GM10266 (cell line): ENCODE data around the gene APBA2.

ENCODE experiments used
- DNase-seq: peaks from one replicate; pipeline ENCODE4 v3.0.0; 2012; ENCODE audit errors: extremely low spot score
- TF ChIP-seq, protein P1 (sequence below): IDR thresholded peaks from 2 replicates; pipeline ENCODE4 v1.5.1; 2012; ENCODE audit warnings: mild to moderate bottlenecking, low read depth; ENCODE audit not compliant: control insufficient read depth, insufficient read depth; ENCODE audit errors: missing control alignments

APBA2 gene

DNA sequence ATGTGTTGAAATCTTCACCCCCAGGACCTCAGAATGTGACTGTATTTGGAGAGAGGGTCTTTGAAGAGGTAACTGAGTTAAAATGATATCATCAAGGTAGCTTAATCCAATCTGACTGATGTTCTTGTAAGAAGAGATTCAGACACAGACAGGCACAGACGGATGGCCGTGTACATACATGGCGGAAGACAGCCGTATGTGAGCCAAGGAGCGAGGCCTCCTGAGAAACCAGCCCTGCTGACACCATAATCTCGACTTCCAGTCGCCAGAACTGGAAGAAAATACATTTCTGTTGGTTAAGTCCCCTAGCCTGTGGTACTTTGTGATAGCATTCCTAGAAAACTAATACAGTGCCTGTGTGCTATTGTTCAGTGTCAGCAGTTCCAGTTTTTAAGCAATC is 73.6 kb downstream of the APBA2 start:
- DNase-seq, result no peak
- TF ChIP-seq, protein P1, sequence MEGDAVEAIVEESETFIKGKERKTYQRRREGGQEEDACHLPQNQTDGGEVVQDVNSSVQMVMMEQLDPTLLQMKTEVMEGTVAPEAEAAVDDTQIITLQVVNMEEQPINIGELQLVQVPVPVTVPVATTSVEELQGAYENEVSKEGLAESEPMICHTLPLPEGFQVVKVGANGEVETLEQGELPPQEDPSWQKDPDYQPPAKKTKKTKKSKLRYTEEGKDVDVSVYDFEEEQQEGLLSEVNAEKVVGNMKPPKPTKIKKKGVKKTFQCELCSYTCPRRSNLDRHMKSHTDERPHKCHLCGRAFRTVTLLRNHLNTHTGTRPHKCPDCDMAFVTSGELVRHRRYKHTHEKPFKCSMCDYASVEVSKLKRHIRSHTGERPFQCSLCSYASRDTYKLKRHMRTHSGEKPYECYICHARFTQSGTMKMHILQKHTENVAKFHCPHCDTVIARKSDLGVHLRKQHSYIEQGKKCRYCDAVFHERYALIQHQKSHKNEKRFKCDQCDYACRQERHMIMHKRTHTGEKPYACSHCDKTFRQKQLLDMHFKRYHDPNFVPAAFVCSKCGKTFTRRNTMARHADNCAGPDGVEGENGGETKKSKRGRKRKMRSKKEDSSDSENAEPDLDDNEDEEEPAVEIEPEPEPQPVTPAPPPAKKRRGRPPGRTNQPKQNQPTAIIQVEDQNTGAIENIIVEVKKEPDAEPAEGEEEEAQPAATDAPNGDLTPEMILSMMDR, result no peak

DNA sequence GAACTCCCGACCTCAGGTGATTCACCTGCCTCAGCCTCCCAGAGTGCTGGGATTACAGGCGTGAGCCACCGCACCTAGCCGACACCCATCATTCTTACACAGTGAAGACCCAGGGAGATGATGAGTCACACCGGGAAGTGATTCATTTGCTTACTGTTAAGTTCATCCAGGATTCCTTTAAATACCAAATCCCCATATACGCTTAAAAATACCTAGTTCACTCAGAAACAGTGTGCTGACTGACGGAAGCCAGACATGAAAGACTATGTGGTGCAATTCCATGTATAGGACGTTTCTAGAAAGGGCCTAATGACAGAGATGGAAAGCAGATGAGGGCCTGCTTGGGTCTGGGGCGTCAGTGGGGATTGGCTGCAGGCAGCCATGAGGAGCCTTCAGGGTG is 75.2 kb downstream of the APBA2 start:
- TF ChIP-seq, protein P1, result no peak
- DNase-seq, result no peak

DNA sequence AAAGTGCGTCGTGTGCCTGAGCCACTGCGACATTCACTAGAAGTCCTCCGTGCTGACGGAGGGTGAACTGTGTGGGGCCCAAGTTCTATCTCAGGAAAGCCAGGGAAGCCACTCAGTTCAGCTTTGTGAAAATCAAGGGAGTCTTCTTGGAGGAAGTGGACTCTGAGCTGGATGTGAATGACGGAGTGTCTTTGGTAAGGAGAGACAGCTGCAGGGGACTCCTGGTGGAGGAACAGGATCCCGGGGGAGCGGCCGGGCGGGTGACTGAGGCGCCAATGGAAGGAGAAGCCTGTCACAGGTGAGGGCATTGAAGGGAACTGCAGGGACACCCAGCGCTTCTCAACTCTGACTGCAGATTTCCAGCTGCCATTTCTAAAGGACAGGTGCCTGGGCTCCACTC is 75.6 kb downstream of the APBA2 start:
- TF ChIP-seq, protein P1, result no peak
- DNase-seq, result no peak

DNA sequence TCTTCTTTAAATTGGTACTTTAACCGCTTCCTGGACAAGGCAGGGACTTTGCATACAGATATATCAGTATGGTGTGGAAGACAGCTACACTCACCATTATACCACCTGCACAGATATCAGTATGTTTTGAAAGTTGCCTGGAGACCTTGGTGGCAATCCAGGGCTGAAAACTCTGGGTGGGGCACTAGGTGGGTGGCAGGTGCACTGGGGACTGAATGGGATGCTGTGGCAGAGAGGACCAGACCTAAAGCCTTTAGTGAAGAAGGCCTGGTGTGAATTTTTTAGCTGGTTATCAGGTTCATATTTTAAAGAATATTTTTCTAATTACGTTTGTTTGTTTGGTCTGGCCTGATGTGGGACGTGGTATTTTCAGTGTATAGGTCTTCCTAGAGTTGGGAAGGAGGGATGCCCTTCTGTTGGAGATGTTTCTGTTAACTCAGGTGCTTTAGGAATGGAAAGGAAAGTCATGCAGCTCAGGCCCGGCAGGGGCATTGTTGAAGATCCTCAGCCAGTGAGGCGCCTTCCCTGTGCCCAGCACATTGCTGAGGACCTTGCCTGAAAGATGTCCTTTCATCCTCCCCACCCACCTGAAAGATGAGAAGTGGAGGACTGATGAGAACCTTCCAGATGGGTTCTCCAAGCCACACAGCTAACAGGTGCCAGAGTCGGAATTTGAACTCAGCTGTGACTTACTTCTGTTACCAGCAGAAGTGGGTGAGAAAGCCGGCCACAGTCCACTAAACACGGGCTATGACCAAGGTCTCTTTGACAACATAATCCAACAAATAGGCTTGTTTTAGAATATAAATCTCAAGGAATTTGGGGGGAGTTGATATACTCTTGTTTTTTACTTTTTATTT is 77.3 kb downstream of the APBA2 start:
- no peak for DNase-seq
- TF ChIP-seq, protein P1, result no peak

DNA sequence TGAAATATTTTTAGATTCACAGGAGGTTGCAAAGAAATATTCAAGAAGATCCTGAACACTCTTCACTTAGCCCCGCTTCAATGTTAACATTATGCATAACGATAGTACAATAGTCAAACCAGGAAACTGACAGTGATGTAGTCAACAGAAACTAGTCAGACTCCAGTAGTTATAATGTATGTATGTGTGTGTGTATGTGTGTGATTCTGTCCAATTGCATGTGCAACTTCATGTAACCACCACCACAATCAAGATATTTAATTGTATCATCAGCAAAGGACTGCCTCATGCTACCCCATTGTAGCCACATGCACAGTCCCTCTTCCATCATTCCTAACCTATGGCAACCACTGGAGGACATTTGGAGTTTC is 77.9 kb downstream of the APBA2 start:
- DNase-seq, result no peak
- TF ChIP-seq, protein P1, result no peak

DNA sequence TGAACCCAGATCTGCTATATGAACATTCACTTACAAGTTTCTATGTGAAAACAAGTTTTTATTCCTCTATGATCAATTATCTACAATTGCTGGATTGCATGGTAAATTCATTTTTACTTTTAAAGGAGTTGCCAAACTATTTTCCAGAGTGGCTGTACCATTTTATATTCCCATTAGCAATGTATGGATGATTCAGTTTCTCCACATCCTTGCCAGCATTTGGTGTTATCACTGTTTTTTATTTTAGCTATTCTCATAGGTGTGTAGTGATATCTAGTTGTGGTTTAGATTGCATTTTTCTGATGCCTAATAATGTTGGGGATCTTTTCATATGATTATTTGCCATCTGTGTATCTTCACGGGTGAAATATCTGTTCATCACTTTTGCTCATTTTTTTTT is 78.3 kb downstream of the APBA2 start:
- no peak for DNase-seq
- TF ChIP-seq, protein P1, result no peak

DNA sequence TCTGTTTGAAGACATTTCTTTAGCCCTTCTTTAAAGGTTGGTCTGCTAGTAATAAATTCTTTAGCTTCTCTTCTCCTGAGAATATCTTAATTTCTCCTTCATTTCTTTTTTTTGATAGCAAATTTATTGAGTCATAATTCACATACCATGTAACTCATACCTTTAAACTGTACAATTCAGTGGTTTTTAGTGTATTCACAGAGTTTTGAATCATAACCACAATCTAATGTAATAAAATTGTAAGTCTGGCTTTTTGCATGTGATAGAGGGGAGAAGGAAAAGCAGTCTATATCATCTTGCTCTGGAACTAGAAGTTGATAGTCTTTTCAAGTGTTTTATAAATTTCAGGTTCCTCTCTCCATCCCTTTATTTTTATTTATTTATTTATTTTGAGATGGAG is 81.3 kb downstream of the APBA2 start:
- DNase-seq, result no peak
- TF ChIP-seq, protein P1, result no peak
